NCI-H2227 (cell line): ENCODE measurements around the gene TMEM134.

Source experiments
- DNase-seq: peaks from one replicate; lab custom pipeline; 2025; ENCODE audit not compliant: unreplicated experiment; lab: John Stamatoyannopoulos, UW

TMEM134 gene

DNA sequence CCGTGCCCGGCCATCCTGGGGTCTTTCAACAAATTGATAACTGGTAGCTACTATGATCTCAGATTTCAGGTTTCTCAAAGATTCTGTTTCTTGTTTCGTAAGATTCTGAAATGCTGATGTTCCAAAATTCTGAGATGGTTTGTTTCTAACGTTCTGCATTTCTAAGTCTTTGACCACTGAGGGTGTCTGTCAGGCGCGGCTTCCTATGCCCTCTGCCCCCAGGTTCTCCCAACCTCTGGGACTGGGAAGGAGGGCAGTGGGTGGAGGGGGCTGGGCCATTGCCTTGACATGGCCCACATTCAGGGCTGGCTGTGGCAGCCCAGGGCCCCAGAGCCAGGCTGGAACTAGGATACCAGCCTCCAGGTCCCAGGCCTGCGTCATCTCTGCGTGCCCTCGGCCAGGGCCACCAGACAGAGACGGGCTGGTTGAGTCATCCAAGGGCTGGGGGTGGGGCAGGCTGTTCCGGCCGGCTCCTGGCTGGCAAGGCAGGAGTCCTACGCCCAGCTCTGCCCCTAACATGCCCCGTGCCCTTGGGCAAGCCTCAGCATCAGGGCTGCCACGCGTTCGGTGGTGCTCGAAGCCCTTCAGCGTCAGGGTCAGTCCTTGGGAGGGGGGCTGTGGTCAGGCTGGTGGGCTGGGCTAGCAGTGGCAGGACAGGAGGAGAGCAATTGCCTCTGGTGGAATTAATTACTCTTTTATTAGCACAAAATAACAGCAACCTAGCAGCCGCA, 5.2 kb downstream of the TMEM134 start:
- DNase-seq, result no peak

DNA sequence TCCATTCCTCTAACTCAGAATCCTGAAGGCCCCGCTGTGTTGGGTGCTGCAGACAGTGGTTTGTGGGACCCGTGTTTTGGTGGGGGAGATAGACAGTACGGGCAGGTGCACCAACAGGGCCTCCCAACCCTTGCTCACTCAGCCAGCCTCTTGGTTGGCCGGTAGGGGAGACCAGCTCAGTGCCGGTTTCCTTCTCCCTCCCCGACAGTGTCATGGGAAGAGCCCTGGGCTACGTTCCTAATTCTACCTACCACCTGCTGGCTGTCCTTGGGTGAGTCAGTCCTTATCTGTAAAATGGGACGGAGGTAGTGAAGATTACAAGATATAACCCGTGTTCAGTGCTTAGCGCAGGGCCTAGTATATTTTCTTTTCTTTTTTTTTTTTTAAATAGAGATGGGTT, 5.9 kb downstream of the TMEM134 start:
- no peak for DNase-seq

DNA sequence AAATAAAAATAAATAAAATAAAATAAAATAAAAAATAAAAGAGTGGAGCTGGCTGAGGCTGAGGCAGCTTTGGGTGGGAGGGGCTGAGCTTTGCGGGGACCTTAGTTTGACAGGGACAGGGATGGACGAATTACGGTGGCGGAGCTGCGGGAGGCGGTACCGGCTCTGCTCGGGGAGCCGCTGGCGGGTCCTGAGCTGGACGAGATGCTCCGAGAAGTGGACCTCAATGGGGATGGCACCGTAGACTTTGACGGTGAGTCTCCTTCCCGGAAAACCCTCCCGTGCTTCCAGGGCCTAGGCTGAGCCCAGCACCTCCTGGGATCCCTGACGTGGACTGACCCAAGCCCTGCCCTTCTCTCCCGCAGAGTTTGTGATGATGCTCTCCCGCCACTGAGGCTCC, 10.8 kb downstream of the TMEM134 start:
- no peak for DNase-seq

DNA sequence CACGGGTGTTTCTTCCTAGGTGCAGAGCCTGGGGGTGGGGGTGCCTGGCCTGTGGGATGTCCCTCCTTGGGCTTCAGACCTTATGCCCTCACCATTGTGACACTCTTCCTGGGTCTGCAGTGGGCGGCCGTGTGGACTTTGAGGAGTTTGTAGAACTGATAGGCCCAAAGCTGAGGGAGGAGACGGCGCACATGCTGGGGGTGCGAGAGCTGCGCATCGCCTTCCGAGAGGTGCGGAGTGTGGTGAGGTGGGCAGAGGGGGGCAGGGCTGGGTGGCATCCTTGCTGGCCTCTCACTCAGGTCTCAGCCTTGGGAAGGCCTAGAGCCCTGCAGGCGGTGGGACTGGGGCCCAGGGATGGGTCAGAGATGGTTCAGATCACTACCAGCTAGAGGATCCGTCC, 11.6 kb downstream of the TMEM134 start:
- no peak for DNase-seq

DNA sequence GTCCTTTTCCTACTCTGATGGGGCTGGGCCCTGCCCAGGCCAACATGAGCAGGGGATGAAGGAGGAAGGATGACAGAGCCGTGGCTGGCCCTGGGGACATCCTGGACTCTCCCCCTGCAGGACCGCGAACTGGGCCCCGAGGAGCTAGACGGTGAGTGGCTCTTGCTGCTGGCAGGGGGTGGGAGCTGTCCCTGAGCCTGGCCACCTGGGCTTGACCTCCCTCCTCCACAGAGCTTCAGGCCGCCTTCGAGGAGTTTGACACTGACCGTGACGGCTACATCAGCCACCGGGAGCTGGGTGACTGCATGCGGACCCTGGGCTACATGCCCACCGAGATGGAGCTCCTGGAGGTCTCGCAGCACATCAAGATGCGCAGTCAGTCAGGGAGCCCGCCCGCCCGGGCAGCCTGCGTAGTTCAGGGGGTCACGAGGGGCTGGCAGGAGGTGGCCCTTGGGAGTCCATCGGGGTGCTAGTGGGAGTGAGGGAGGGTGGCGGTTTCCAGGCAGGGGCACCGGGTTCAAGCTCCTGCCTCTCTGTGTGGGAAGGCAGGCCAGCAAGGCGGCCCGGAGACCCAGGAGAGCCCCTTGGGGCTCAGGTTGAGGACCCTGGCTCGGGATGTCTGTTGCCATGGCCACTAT, 12.9 kb downstream of the TMEM134 start:
- DNase-seq, result no peak

DNA sequence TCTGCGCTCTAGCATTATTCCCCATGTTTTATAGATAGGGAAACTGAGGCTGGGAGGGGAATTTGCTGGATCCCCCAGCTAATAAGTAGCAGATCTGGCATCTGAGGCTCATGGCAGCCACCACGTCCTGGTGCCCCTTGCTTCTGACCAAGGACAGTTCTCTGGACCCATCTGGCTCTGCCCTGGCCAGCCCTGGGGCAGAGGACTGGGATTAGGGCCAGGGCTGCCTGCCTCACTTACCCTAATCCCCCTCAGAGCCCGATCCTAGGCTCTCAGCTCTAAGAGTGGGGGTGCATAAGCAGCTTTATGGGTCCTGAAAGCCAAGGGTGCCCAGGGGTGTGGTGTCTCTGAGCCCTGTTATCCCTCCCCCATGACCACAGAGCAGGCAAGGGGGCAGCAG, 14.0 kb downstream of the TMEM134 start, which contains the start of gene CABP4:
Gene CABP4, plus strand, starts transcription at position 301 of the 400 bp plus-strand sequence. Its CDS starts 70 bp downstream, at position 371.
- no peak for DNase-seq

DNA sequence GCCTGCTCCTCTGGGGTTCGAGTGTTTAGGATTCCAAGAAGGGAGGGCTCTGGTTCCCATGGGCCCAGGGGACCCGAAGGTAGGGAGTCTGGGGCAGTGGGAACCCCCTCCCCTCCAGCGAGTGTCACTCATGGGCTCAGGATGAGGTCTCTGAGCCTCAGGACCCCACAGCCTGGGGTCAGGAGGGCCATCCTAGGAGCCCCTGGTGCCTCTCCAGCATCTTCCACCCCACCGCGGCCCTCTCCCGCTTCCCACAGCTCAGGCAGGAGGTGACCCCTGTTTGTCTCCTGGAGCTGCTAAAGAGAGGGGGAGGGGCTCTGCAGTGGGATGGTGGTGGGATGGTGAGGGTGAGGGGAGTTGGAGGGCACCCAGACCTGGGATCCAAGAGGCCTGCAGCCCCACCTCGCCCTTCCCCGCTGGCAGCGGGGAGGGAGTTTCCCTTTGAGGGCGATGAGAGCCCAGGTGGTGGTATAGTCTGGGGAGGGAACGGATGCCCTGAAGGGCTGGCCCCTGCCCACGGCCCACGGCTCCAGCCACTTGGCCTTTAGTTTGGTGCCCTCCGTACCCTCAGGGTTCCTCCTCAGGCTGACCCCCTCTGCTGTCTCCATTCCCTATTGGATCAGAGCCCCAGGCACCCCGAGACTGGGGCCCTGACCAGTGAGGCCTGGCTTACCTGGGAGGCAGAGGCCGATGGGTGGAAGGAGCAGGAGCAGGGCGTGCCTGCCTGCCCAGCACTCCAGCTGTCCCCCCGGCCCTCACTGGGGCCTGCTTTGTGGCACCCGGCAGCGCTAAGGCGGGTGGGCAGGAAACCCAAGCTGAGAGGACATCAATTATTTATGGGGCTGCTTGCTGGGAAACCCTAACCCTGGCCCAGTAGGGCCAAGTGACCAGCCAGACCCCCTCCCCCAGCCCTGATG, 15.0 kb downstream of the TMEM134 start:
- no peak for DNase-seq

DNA sequence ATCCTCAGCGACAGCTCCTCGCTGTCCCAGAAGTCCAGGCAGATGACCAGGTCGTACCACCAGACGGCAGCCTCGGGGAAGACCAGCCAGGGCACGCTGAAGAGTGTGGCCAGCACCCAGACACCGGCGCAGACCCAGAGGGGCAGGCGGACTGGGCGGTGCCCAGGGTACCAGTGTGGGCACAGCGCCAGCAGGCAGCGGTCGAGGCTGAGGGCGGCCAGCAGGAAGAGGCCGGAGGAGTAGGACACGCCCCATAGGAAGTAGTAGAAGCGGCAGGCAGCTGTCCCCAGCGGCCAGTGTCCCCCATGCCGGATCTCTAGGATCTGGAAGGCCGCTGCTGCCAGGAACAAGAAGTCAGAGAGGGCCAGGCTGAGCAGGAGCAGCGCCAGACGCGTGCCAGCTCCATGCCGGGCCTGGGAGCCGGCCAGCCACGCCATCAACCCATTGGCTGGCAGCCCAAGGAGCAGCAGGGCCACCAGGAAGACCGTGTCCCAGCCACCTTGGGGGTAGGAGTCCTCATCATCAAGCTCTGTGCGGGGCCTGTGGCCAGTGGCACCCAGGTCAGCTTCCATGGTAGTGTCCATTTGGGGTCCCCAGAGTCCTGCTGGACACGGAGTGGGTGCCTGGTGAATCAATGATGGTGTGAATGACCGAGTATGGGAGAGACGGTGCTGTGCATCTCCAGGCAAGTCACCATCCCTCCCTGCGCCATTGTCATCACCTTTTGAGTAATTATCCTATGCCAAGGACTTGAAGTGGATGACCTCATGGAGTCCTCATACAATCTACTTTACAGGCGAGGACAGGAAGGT, 16.7 kb downstream of the TMEM134 start, which contains the start of gene GPR152:
Gene GPR152, minus strand, starts transcription at position 589 of the 812 bp plus-strand sequence. Its CDS starts 5 bp downstream, at position 584.
- no peak for DNase-seq

DNA sequence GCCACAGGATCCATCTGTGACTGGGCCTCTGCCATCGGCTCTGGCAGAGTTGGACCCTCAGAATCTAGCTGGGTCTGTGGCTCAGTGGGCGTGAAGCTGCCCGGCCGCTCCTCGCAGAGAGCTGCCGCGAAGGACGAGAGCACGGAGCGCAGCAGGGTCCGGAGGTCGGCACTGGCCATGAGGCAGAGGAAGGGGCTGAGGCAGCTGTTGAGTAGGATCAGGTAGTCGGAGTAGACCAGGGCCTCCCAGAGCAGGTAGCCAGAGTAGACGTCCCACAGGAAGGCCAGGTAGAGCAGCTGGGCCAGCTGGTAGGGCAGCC, 17.4 kb downstream of the TMEM134 start:
- no peak for DNase-seq

DNA sequence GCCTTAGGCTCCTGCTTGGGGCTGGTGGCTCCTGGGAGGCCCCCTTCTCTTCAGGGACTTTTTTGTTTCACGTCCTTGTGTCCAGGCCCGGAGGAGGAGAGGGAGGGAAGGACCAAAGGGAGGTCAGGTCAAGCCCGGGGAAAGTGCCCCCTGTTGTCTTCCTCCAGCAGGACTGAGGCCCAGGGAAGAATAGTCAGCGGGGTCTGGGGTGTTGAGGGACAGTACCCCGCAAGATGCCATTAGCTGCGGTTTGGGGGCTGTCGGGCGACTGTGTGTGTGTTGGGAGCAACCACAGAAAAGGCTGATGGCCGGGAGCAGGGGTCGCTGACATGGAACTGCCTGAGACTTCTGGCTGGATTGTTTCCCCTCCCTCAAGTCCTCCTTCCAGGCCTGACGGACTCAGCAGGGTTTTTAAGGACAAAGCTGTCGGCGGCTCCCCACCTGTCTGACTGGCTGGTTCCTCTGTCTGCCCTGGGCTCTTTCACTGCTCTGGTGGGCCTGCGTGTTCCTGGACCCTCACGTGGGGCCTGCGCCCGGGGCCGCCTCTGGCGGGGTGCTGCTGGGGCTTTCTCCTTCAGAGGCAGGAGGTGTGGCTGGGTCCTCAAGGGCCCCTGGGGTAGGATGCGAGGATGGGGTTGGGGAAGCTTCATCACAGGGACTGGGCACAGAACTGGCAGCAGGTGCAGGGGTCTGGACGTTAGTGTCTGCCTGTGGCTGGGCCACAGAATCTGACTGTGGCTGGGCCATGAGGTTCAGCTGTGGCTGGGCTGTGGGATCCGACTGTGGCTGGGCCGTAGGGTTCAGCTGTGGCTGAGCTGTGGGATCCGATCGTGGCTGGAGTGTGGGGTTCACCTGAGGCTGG, 18.0 kb downstream of the TMEM134 start:
- no peak for DNase-seq

DNA sequence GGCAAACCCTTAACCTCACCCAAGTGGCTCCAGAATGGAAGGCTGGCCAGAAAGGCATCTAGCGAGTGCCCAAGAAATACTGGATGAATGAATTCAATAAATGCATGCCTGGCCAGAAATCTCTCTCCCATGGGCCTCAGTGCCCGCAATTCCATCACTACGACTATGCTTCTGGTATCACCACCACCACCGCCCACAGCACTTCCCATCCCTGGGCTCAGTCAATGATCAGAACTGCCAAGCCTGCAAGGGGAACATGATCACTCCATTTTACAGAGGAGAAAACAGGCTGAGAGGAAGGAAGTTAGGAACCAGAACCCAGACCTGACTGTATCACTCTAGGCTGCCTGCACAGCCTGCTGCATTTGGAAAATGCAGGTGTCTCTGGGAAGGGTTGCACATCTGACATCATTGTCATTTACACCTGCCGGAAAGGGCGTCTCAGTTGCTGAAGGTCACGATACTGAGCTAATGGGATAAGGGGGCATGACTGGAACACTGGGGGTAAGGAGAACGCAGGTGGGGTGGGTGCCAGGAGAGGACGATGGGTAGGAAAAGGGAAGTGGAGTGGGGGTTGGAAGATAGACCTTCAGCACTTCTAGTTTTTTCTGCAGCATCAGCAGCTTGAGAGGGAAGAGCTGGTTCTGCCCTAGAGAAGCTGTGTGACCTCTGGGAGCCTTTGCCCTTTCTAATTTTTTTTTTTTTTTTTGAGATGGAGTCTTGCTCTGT, 19.8 kb downstream of the TMEM134 start:
- no peak for DNase-seq

DNA sequence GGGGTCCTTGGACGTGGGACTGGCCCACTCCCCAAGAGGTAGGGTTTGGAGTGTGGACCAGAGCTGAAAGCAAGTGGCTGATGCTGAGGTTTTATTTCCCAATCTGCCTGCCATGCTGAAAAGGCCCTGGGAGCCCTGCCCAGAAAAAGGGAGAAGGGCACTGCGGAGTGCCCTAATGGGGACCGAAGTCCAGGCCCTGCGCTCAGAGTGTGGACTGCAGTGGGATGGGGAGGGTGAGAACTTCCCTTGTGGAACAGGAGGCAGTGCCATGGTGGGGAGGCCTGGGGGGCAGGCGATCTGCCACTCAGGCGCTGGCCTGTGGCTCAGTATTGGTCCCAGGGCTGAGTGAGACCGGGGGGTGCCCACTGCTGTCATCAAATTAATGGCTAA, 20.8 kb downstream of the TMEM134 start:
- no peak for DNase-seq

DNA sequence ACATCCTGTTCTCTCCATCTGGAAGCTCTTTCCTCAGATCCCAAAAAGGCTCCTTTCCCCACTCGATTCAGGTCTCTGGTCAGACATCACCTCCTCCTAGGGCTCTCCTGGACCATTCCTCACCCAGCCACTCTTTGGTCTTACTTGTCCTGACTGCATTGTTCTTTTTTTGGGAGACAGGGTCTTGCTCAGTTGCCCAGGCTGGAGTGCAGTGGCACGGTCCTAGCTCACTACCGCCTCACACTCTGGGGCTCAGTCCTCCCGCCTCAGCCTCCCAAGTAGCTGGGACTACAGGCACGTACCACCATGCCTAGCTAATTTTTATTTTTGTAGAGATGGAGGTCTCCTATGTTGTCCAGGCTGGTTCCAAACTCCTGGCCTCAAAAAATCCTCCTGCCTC, 23.5 kb downstream of the TMEM134 start:
- no peak for DNase-seq

DNA sequence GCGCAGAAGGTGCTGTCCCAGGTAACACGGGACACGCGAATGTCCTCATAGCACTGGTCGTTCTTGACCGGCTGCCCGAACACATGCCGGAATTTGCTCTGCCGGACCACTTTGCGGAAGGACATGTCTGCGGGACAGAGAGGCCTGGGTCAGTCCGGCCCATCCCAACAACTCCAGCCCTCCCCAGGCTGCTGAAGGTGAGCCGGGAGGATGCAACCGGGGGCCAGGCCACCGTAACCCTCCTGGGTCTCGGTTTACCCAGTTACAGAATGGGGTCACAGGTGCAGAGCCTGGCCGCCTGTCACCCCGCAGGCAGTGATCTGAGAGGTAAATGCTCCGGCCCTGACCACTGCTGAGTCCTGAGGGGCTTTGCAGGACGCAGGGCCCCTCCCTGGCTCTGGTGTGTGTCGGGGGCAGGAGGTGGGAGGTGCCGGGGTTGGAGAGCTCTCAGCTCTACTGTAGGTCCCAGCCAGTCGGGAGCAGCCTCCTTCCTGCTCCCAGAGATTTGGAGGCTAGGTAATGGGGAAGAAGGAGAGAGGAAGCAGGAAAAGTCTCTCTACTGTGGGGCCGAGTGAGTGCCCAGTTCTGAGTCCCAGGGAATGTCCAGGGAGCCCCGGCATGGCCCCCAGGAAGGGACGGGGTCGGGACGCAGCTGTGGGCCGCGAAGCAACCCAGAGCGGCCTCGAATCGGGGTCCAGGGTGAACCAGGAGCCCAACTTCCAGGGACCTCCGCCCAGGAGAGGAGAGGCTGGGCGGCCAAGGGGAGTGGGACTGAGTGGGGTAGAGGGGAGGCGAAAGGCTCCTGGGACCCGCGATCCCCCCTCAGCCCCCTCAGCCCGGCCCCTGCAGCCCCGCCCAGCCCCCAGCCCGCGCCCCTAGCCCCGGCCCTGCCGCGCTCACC, 26.3 kb downstream of the TMEM134 start:
- no peak for DNase-seq

DNA sequence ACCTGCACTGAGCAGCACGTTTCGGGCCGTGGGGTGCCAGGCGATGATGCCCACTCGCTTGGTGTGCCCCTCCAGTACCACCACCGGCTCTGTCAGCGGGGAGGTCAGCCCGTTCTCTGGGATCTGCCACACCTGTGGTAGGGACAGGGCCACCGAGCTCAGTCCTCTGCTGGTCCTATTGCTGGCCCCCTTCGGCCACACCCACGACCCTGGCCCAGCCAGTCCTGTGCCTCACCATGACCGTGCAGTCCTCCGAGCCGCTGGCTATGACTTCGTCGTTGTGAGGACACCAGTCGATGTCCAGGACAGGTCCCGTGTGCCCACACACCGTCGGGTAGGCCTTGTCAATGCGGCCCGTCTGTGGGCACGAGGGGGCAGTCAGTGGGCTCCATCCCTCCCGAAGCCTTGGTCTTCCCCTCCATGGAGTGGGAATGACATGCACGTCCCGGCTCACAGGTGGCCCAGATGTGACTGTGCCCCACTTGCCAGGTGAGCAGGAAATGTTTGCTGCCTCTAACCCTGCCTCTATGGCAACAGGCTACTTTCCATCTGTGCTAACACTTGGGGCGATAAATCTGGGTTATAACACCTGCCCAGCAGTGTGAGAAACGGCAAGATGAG, 27.2 kb downstream of the TMEM134 start:
- no peak for DNase-seq

DNA sequence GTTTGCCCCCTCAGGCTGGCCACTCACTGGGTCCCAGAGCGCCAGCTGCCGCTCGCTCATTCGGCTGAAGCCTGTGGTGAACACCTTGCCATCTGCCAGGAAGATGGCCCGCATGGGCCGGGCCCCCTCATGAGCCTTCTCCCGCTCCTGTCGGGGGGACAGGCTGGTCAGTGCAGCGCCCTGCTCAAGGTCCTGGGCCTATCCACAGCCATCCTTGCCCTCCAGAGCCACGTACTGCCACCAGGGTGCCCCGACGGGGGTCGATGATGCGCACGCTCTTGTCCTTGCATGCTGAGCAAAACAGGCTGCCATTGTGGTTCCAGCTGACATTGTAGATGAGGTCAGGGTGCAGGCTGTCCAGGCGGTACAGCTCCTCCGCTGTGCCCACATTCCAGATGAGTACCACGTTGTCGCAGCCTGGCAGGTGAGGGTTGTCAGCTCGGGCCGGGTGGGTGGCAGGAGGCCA, 27.9 kb downstream of the TMEM134 start:
- DNase-seq, result no peak

DNA sequence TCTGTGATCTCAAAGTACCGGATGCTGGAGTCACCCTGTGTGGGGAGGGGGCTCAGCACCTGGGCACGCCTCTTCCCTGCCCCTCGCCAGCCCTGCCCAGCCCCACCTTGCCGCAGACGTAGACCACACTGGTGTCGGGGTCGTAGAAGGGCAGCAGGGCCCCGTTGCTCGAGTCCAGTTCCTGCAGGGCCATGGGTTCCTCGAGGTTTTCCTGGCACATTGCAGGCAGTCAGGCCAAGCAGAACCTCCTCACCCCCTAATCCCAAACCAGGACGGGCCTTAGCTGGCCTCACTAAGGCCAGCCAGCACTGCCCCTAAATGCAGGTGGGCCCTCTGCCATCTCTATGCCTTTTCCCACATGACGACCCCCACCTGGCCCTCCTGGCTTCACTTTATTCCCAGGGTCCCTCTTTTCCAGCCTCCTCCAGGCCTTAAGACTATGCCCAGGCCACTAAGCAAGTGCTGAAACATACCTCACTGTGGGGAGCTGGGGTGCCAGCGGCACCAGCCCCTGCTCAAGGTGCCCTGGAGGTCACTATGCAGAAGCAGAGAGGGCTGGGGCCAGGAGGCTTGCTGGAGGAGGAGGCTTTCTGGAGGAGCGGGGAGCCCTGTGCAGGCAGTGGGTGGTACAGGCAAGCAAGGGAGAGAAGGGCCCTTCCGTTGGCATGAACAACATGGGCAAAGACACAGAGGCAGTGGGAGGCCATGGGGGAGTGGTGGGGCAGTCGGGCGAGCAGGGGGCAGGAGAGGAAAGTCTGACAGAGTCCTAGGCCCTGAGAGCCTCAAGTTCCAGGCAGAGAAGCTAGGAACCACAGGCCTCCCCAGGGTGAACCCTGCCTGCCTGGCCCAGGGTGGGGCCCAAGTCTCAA, 28.6 kb downstream of the TMEM134 start:
- DNase-seq, result no peak
